AG04449 (cell line): ENCODE measurements around the gene LRRC8E.
A peak's percentile ranks its signal among the peaks of the same experiment; 100 is the strongest.

Experiments used
- CTCF ChIA-PET: fragments of 350-600 bp; formaldehyde crosslinking; extraction: SDS; loops from one replicate; lab custom pipeline; 2021; ENCODE audit warnings: antibody characterized with exemption; lab: Yijun Ruan, JAX
- POLR2A ChIA-PET: fragments of 400-600, 350-600 bp; formaldehyde crosslinking; extraction: SDS; loops from one replicate; lab custom pipeline; 2020; ENCODE audit warnings: antibody characterized with exemption, inconsistent platforms; lab: Yijun Ruan, JAX
- DNase-seq: peaks from one replicate; pipeline ENCODE4 v3.0.0-alpha.2; 2010; ENCODE audit warnings: low read depth, low spot score
- H3K4me3 ChIP-seq: 2 replicates; pipeline ENCODE4 v1.5.1; 2011; ENCODE audit warnings: low read depth, mild to moderate bottlenecking, control low read depth, low read length
- CTCF ChIP-seq: IDR thresholded peaks from one replicate; pipeline ENCODE4 v1.5.1; 2011; ENCODE audit warnings: mild to moderate bottlenecking, moderate library complexity, low read length, control low read depth, inconsistent platforms; ENCODE audit not compliant: insufficient read depth; ENCODE audit errors: missing control alignments

LRRC8E gene

DNA sequence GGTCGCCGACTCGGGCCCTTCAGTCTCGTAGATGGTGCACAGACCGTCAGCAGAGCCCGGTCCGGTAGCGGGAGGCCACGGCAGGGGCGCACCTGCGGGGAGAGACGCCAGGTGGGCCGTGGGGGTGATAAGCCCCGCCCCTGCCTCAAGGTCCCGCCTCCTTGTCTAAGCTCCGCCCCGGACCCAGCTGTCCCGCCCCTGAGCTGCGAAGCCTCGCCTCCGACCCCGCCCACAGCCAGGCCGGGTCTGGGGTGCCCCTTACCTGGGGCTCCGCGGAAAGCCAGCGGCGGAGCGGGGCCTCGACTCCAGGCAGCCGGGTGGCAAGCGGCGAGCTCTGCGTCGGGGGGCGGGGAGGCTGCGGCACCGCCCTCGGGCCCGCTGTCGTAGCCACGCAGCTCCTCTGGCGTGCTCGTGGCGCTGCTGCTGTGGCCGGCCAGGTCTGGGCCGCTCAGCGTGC lies 18.8 kb upstream of the LRRC8E start:
- CTCF ChIA-PET: interaction anchor here (0.8 to 3.1 kb wide), 22 partner anchors 9 to 301 kb away, joined by 3 to 61 read pairs (median 8); partner anchors contain the start of genes LRRC8E, MAP2K7, SNAPC2 and TIMM44
- POLR2A ChIA-PET: interaction anchor here (0.5 to 1.7 kb wide), 4 partner anchors 34 to 136 kb away, joined by 3 to 6 read pairs (median 4); partner anchors contain the start of genes ELAVL1, MAP2K7 and SNAPC2
- TF ChIP-seq CTCF: peak; percentile 1
- no peak for DNase-seq
- H3K4me3 ChIP-seq: peak overlapping the region; percentile 50

GRCh38 chr19:7869910-7870511 lies 18.3 kb upstream of the LRRC8E start:
- ChIA-PET POLR2A (interaction anchor here (0.5 to 1.7 kb wide), 2 partner anchors 51 to 73 kb away, joined by 3 to 6 read pairs; partner anchors contain the start of gene SNAPC2), CTCF (interaction anchor here (0.8 to 3.1 kb wide), 20 partner anchors 8 to 302 kb away, joined by 3 to 61 read pairs (median 8); partner anchors contain the start of genes LRRC8E, MAP2K7, SNAPC2 and TIMM44)
- H3K4me3 ChIP-seq: peak overlapping the region; percentile 50
- DNase-seq: no peak
- no peak for TF ChIP-seq CTCF

DNA sequence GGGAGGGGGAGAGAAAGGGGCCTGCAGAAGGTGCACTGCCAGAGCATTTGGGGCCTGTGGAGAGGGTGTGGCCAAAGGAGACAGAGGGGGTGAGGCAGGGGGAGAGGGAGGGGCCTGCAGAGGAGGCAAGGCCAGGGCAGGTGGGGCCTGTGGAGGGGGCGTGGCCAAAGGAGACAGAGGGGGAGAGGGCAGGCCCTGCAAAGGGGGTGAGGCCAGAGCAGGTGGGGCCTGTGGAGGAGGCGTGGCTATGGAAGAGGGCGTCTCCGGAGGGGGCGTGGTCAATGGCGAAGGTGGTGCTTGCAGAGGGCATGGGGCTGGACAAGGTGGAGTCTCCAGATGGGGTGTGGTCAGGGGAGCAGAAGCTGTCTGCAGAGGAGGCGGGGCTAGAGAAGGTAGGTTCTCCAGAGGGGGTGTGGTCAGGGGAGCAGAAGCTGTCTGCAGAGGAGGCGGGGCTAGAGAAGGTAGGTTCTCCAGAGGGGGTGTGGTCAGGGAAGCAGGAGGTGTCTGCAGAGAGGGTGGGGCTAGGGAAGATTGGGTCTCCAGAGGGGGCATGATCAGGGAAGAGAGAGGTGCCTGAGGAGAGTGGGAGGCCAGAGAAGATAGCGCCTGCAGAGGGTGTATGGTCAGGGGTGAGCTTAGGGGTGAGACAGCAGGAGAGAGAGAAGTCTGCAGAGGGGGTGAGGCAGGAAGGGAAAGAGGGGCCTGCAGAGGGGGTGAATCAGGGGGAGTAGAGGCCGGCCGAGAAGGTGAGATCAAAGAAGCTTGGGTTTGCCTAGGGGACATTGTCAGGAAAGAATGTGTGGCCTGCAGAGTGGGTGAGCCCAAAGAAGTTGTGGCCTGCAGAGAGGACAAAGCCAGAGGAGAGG lies 17.5 kb upstream of the LRRC8E start:
- ChIA-PET CTCF (interaction anchor here (1.6 kb wide), 1 partner anchor 13 kb away, joined by 3 read pairs; no protein-coding TSS in a partner anchor), POLR2A (no interaction called here)
- no peak for TF ChIP-seq CTCF
- H3K4me3 ChIP-seq: no peak overlapping the region
- DNase-seq: no peak

DNA sequence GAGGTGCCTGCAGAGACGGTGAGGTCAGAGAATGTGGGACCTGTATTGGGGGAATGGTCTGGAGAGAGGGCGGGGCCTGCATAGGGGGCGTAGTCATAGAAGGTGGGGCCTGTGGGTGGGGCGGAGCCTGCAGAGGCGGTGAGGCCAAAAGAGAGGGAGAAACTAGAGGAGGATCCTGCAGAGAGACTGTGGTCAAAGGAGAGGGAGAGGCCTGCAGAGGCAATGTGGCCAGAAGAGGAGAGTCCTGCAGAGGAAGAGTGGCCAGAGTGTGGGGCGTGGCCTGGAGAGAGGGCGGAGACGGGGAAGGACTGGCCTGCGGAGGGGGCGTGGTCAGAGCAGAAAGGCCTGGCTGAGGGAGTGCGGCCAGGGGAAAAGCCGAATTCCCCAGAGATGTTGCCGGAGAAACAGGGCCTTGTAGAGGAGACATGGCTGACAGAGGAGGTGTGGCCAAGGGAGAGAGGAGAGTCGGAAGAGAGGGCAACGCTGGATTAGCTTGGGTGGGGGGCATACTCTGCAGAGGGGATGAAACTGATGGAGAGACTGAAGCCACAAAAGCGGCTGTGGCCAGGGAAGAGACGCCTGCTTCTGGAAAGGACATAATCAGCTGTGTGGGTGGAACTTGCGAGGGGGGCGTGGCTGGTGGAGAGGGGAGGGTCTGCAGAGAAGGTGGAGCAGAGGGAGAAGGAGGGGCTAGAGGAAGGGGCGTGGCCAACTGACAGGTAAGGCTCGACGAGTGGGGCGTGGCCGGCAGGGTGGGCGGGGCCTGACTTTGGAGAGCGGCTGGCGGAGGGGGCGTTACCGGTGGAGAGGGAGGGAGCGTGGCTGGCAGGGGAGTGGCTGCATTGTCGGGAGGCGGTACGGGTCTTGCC lies 16.6 kb upstream of the LRRC8E start:
- CTCF ChIA-PET: interaction anchor here (0.5 to 1.6 kb wide), 3 partner anchors 14 to 53 kb away, joined by 3 read pairs; no protein-coding TSS in a partner anchor
- DNase-seq: peak; percentile 40
- POLR2A ChIA-PET: no interaction called here
- no peak for TF ChIP-seq CTCF
- H3K4me3 ChIP-seq: peak overlapping the region; percentile 52

GRCh38 chr19:7872306-7873204 lies 15.8 kb upstream of the LRRC8E start:
- TF ChIP-seq CTCF: no peak
- DNase-seq: no peak
- peak overlapping the region; percentile 23 for H3K4me3 ChIP-seq
- ChIA-PET POLR2A (no interaction called here), CTCF (interaction anchor here (0.5 to 1.6 kb wide), 5 partner anchors 15 to 52 kb away, joined by 3 read pairs; no protein-coding TSS in a partner anchor)
